Tibial nerve (tissue), 4 donors: ENCODE measurements around the gene PPEF2.

Experiments
- EP300 ChIP-seq, 2 donors: sonication (generic); formaldehyde crosslinking; IDR thresholded peaks; one replicate each; pipeline ENCODE4 v1.6.1; 2017; ENCODE audit warnings: antibody characterized with exemption in 2 of 2, mild to moderate bottlenecking in 1 of 2
- POLR2A ChIP-seq, 2 donors: fragments of 450-650 bp; IDR thresholded peaks; one replicate each; pipeline ENCODE4 v1.6.1; 2017; ENCODE audit warnings: antibody characterized with exemption in 2 of 2, mild to moderate bottlenecking in 2 of 2, moderate library complexity in 2 of 2
- TF ChIP-seq, protein P1 (sequence below), 5 experiments: fragments of 200-600 bp in 3 of 5; fragments of 450-650 bp in 2 of 5; sonication (generic) in 3 of 5; IDR thresholded peaks; one replicate each; pipeline ENCODE4 v1.5.1; 2016 to 2019; ENCODE audit warnings: antibody characterized with exemption in 5 of 5, mild to moderate bottlenecking in 3 of 5, moderate library complexity in 2 of 5

DNA sequence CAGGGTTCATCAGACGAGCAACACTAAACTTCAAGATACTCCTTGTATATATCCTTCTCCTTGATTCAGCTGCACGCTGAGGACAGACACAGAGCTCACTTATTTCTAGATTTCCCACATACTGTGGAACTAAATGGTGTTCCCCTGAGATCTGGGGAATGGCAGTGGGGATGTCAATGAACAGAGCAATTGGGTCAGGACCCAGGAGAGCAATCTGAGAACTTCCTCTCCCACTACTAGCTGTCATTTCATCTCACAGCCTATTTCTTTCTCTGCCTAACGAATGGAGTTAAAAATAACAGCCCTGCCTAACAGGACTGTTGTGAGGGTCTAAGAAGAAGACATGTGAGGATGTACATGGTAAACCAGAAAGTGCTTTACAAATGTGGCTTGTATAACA lies 27.9 kb upstream of the PPEF2 start:
- TF ChIP-seq, protein P1, sequence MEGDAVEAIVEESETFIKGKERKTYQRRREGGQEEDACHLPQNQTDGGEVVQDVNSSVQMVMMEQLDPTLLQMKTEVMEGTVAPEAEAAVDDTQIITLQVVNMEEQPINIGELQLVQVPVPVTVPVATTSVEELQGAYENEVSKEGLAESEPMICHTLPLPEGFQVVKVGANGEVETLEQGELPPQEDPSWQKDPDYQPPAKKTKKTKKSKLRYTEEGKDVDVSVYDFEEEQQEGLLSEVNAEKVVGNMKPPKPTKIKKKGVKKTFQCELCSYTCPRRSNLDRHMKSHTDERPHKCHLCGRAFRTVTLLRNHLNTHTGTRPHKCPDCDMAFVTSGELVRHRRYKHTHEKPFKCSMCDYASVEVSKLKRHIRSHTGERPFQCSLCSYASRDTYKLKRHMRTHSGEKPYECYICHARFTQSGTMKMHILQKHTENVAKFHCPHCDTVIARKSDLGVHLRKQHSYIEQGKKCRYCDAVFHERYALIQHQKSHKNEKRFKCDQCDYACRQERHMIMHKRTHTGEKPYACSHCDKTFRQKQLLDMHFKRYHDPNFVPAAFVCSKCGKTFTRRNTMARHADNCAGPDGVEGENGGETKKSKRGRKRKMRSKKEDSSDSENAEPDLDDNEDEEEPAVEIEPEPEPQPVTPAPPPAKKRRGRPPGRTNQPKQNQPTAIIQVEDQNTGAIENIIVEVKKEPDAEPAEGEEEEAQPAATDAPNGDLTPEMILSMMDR (IDR thresholded peaks at IDR 0.05) = no peak
- TF ChIP-seq POLR2A (IDR thresholded peaks at IDR 0.05) = no peak
- TF ChIP-seq EP300 (IDR thresholded peaks at IDR 0.05) = no peak
